Activated CD4-positive, alpha-beta T cell treated with anti-CD3 and anti-CD28 coated beads, Interleukin-2, amount 50 U/mL, for 1 hour (primary cell): ENCODE measurements around the gene LRSAM1.

ENCODE experiments used
- DNase-seq: peaks from one replicate; pipeline ENCODE4 v3.0.0-alpha.2; 2020

LRSAM1 gene

GRCh38 chr9:127537792-127538191 lies 86.5 kb downstream of the LRSAM1 start:
- no peak for DNase-seq

- DNase-seq: no peak
Measured at GRCh38 chr9:127538849-127539258, 87.5 kb downstream of the LRSAM1 start.

- DNase-seq: no peak
Measured at GRCh38 chr9:127539259-127539981, 88.1 kb downstream of the LRSAM1 start.

GRCh38 chr9:127539982-127540663 lies 88.8 kb downstream of the LRSAM1 start:
- no peak for DNase-seq

DNA sequence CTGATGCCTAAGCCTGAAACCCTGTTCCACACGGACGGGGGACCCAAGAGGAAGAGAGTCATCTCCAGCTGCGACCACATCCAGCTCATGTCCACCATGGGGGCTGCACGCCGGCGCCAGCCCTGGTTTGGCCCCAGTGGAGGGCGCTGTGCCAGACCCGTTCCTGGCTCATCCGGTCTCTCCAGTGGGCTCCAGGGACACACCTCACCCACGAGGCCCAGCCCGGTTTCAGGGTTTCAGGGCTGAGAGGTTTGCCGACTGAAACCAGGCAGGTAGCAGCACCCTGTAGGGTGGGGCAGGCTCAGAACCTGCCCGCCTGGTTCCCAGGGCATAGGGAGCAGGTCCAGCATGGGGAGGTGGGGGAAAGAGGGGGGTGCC lies 89.3 kb downstream of the LRSAM1 start:
- no peak for DNase-seq

GRCh38 chr9:127541176-127541575 lies 89.9 kb downstream of the LRSAM1 start:
- DNase-seq: no peak

DNA sequence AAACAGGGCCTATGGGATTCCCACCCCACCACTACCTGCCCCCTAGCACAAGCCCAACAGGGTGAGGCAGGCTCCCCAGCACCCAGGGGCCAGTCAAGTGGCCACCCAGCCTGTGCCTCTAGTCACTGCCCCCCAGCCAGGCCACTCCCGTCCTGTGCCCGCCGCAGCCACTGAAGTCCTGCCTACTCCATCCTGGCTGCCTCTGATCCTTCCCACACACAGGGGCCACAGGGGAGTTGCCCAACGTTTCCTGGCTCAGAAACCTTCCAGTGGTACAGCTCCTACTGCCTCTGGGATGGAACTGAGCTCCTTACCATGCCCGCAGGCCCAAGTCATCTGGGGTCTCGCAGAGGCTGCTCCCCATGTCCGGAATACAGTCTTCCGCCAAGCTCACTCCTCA lies 90.6 kb downstream of the LRSAM1 start:
- DNase-seq: no peak

DNA sequence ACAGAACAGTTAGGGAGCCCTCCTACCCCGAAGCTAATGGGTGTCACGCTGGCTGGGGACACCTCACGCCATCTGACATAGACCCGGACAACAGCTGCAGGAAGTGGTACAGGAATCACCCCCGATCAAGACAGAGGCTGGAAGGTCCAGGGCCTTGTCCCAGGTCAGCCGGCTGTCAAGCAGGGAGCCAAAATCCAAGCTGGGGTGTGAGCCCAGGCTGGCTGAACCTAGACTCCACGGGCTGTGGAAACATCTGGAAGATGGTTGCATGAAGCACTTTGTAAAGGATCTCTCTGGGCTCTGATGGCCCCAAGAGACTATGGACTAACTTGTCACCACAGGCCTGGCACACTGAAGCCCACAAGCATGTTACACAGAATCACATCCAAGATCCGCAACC lies 91.9 kb downstream of the LRSAM1 start:
- no peak for DNase-seq

GRCh38 chr9:127543973-127544533 lies 92.7 kb downstream of the LRSAM1 start:
- DNase-seq: no peak

GRCh38 chr9:127545196-127546124 lies 94.2 kb downstream of the LRSAM1 start:
- DNase-seq: no peak

GRCh38 chr9:127546125-127546832 lies 95.0 kb downstream of the LRSAM1 start:
- DNase-seq: no peak

- DNase-seq: no peak
Measured at GRCh38 chr9:127548352-127548881, 97.1 kb downstream of the LRSAM1 start.

DNA sequence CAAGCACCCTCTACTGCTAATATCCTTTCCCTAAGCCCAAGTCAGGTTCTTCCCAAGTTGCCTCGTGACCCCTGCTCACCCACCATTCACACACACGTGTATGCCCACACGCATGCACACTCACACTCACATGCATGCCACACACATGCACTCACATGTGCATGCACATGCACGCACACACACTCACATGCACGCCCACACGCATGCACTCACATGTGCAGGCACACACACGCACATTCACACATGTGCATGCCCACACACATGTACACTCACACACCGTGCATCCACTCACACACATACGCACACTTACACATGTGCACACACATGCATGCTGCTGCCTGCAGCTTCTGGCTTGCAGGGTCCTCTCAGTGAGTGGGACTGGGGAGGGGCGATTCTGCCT lies 97.9 kb downstream of the LRSAM1 start:
- DNase-seq: no peak

DNA sequence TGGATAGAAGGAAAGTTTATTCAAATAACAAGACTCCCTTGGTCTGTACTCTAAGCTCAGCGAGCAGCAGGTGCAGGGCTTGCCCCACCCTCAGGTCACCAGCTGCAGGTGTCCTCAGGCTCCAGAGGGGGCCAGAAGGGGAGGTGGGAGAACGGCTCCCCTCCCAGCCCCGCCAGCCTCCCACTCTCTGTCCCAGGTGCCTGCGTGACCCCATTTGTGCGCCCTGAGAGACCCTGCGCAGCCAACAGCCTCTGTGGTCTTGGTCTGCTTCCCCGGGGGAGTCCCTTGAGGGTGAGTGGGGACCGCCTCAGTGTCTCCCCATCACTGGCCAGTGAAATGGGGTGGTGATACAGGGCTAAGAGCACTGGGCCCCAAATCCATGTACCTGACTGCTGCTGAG lies 98.4 kb downstream of the LRSAM1 start:
- DNase-seq: no peak

- no peak for DNase-seq
Measured at GRCh38 chr9:127550282-127550681, 99.0 kb downstream of the LRSAM1 start.

- no peak for DNase-seq
Measured at GRCh38 chr9:127550751-127551150, 99.4 kb downstream of the LRSAM1 start.
